Neutrophil (primary cell): ENCODE results near the gene EMC9.
A peak's percentile ranks its signal among the peaks of the same experiment; 100 is the strongest.

Experiments used
- H3K27ac ChIP-seq: fragments of 200-600 bp; sonication (generic); 2 replicates; pipeline ENCODE4 v1.5.1; 2016; ENCODE audit warnings: mild to moderate bottlenecking, moderate library complexity
- H3K27me3 ChIP-seq: fragments of 200-600 bp; sonication (generic); 2 replicates; pipeline ENCODE4 v1.6.0; 2016; ENCODE audit warnings: mild to moderate bottlenecking
- H3K36me3 ChIP-seq: fragments of 200-600 bp; sonication (generic); 2 replicates; pipeline ENCODE4 v1.5.1; 2017
- H3K4me1 ChIP-seq, 2 experiments: fragments of 200-600 bp in 1 of 2; sonication (generic) in 1 of 2; 1 replicate in 1 of 2; 2 replicates in 1 of 2; pipeline versions ENCODE4 v1.5.1 to v1.6.1; 2013 to 2016; ENCODE audit warnings: low read depth in 1 of 2, low read length in 1 of 2, mild to moderate bottlenecking in 1 of 2, moderate library complexity in 1 of 2; ENCODE audit not compliant: control insufficient read depth in 1 of 2, insufficient read depth in 1 of 2
- H3K4me3 ChIP-seq, 2 experiments: fragments of 200-600 bp in 1 of 2; sonication (generic) in 1 of 2; 1 replicate in 1 of 2; 2 replicates in 1 of 2; pipeline ENCODE4 v1.5.1; 2013 to 2016; ENCODE audit warnings: low read depth in 1 of 2, low read length in 1 of 2, mild to moderate bottlenecking in 1 of 2, moderate library complexity in 1 of 2
- H3K9me3 ChIP-seq: fragments of 200-600 bp; sonication (generic); 2 replicates; pipeline ENCODE4 v1.5.1; 2016
- TF ChIP-seq, protein P1 (sequence below): fragments of 200-600 bp; sonication (generic); IDR thresholded peaks from 2 replicates; pipeline ENCODE4 v1.5.1; 2016; ENCODE audit warnings: antibody characterized with exemption

Gene EMC9

DNA sequence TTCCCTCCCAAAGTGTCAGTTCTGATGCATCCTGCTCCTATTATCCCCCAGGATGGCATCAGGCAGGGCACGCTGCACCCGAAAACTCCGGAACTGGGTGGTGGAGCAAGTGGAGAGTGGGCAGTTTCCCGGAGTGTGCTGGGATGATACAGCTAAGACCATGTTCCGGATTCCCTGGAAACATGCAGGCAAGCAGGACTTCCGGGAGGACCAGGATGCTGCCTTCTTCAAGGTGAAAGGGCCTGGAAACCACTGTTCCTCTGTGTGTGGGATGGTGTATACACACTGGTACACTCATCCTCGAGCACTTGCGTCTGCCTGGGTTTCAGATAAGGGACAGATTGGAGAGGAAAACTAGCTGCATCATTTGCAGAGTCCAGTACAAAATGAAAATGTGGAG is 20.7 kb upstream of the EMC9 start:
- TF ChIP-seq, protein P1, sequence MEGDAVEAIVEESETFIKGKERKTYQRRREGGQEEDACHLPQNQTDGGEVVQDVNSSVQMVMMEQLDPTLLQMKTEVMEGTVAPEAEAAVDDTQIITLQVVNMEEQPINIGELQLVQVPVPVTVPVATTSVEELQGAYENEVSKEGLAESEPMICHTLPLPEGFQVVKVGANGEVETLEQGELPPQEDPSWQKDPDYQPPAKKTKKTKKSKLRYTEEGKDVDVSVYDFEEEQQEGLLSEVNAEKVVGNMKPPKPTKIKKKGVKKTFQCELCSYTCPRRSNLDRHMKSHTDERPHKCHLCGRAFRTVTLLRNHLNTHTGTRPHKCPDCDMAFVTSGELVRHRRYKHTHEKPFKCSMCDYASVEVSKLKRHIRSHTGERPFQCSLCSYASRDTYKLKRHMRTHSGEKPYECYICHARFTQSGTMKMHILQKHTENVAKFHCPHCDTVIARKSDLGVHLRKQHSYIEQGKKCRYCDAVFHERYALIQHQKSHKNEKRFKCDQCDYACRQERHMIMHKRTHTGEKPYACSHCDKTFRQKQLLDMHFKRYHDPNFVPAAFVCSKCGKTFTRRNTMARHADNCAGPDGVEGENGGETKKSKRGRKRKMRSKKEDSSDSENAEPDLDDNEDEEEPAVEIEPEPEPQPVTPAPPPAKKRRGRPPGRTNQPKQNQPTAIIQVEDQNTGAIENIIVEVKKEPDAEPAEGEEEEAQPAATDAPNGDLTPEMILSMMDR, result no peak
- H3K36me3 ChIP-seq, result peaks cover 79% of the 10 kb centered on the region
- H3K4me1 ChIP-seq, result peaks cover 58 to 63% of the 10 kb centered on the region in 2 experiments
- H3K9me3 ChIP-seq, result no peaks in the 10 kb centered on the region
- peak overlapping the region; percentile 94 for H3K27ac ChIP-seq
- no peaks in the 10 kb centered on the region for H3K27me3 ChIP-seq
- peak overlapping the region; percentile 83 to 94 for H3K4me3 ChIP-seq

DNA sequence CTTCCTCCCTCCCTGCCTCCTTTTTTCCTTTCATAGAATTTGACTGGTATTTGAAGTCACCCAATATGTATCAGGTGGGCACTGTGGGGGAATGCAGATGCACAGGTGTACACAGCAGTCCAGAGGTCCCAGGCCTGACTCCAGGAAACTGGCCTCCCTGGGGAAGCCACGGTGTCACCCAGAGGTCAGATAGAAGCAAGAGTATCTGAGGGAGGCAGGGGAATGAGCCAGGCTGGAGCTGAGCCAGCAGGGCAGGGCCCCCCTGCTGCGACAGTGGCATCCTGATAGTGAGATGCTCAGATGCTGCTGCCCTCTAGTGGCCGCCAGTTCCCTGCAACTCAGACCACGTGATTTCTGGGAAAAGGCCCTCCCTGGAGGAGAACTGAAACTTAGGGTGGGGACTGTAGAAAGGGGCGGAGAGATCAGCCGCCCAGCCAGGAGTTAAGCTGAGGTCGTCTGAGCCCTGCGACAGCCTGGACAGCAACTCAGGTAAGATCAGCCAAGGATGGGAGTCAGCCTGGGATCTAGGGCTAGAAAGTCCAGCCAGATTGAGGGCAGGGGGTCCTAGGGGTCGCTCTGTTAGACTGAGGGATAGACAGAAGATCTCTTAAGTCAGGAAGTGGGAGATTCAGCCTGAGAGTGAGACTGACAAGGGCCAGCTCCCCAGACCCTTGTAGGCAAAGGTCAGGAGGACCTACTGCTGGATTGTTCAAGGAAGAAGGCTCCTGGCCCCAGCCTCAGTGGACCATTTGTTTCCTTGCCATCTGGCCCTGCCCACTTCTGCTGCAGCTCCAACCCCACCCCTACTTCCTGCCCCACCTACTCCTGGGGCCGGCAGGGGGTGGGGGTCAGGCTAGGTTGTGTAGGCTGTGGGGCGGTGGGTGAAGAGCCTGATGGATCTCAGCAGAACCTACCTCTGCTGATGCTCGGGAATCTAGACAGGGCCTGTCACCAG is 19.7 kb upstream of the EMC9 start, which contains the start of gene IRF9:
Gene IRF9 (plus strand): TSS at position 416 of the 955 bp plus-strand sequence. CDS start 880 bp downstream, outside the sequence.
- TF ChIP-seq, protein P1, result peak; percentile 98
- H3K27me3 ChIP-seq, result no peaks in the 10 kb centered on the region
- H3K4me3 ChIP-seq, result peak within 1 kb of the TSS; percentile 83 to 94
- H3K9me3 ChIP-seq, result no peaks in the 10 kb centered on the region
- peak within 1 kb of the TSS; percentile 94 for H3K27ac ChIP-seq
- peaks cover 79% of the 10 kb centered on the region for H3K36me3 ChIP-seq
- H3K4me1 ChIP-seq, result peaks cover 48 to 54% of the 10 kb centered on the region in 2 experiments

GRCh38 chr14:24160499-24160849 is 19.1 kb upstream of the EMC9 start:
- Histone ChIP-seq H3K36me3 (peaks cover 79% of the 10 kb centered on the region), H3K4me1 (peaks cover 42 to 47% of the 10 kb centered on the region in 2 experiments), H3K4me3 (peak overlapping the region in 1 of 2 experiments; percentile 83), H3K27ac (peak overlapping the region; percentile 94), H3K27me3 (no peaks in the 10 kb centered on the region), H3K9me3 (no peaks in the 10 kb centered on the region)
- TF ChIP-seq, protein P1, result no peak

DNA sequence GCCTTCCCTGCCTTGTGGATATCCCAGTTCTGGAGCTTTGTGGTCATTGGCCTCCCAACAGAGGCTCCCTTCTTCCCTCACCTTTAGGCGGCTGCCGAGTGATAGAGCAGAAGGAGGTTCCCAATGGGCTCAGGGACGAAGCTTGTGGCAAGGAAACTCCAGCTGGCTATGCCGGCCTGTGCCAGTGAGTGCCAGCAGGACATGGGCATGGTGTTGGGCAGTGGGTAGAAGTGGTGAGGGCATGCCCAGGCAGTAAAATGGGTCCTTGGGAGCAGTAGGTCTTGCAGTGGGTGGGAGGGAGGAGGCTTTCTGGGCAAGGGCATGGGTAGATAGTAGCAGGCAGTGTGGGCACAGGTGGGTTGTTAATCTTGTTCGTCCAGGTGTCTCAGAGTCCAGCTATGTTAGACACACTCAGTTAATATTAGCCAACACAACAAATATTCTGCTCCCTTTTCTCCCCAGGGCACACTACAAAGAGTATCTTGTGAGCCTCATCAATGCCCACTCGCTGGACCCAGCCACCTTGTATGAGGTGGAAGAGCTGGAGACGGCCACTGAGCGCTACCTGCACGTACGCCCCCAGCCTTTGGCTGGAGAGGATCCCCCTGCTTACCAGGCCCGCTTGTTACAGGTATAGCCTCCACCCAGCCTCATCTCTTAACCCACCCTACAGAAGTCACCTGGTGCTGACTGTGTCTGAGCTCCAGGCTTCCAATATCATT is 18.5 kb upstream of the EMC9 start:
- Histone ChIP-seq H3K9me3 (no peaks in the 10 kb centered on the region), H3K36me3 (peaks cover 79% of the 10 kb centered on the region), H3K27me3 (no peaks in the 10 kb centered on the region), H3K4me3 (no peak overlapping the region), H3K27ac (peak overlapping the region; percentile 94), H3K4me1 (peaks cover 36 to 42% of the 10 kb centered on the region in 2 experiments)
- TF ChIP-seq, protein P1, result no peak

DNA sequence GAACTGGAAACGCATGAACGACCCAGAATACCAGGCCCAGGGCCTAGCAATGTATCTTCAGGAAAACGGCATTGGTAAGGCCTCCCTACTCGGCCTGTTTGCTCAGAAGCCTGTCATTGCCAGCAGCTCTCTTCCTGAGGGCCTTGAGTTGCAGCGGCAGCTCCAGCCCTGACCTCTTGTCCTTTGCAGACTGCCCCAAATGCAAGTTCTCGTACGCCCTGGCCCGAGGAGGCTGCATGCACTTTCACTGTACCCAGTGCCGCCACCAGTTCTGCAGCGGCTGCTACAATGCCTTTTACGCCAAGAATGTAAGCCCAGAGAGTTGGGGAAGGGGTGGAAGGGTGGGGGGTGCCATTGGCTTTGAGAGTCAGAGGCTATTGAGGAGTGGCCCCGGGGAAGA is 15.9 kb upstream of the EMC9 start:
- no peak overlapping the region for H3K4me3 ChIP-seq
- H3K36me3 ChIP-seq, result peaks cover 75% of the 10 kb centered on the region
- H3K27ac ChIP-seq, result no peak overlapping the region
- TF ChIP-seq, protein P1, result no peak
- H3K27me3 ChIP-seq, result no peaks in the 10 kb centered on the region
- H3K9me3 ChIP-seq, result no peaks in the 10 kb centered on the region
- H3K4me1 ChIP-seq, result peaks cover 14 to 16% of the 10 kb centered on the region in 2 experiments
